ENCODE measurements around the gene TFB1M.
"Not testable (repeated sequence)": the region's sequence is repeated elsewhere in the genome, so short reads cannot be mapped to it uniquely, and the experiment has no call there.

The TFB1M gene

GRCh38 chr6:155234687-155235086, 79.6 kb downstream of the TFB1M start:
- H3K4me3 ChIP-seq (ENCODE audit: insufficient read depth in 1 of 2, low read depth in 1 of 2, low read length in 2 of 2), result no peak overlapping the region
- DNase-seq, result no peak
- H2BK120ac ChIP-seq (ENCODE audit: low read depth, low read length), result no peak overlapping the region
- H3K9ac ChIP-seq (ENCODE audit: low read length), result no peak overlapping the region
- H2BK5ac ChIP-seq (ENCODE audit: low read depth, low read length, poor library complexity, severe bottlenecking), result no peak overlapping the region
- no peaks in the 10 kb centered on the region for H3K79me1 ChIP-seq (replicated peaks; ENCODE audit: low read length, poor library complexity, severe bottlenecking)
- H2AFZ ChIP-seq (ENCODE audit: low read depth, low read length), result no peak overlapping the region
- H3K23ac ChIP-seq (ENCODE audit: low read length in 2 of 2), result no peak overlapping the region
- no peaks in the 10 kb centered on the region for H3K4me1 ChIP-seq (ENCODE audit: control insufficient read depth, insufficient read depth, low read depth, low read length)
- no peak overlapping the region for H2BK12ac ChIP-seq (ENCODE audit: low read length in 2 of 2)
- no peak overlapping the region for H4K91ac ChIP-seq (ENCODE audit: low read length)
- no peak overlapping the region for H3K4ac ChIP-seq (ENCODE audit: low read depth in 1 of 2, low read length in 2 of 2)
- no peaks in the 10 kb centered on the region for H3K9me3 ChIP-seq (ENCODE audit: control insufficient read depth, low read length)
- no peaks in the 10 kb centered on the region for H3K36me3 ChIP-seq (ENCODE audit: control insufficient read depth in 1 of 2, insufficient read depth in 2 of 2, low read depth in 1 of 2, low read length in 2 of 2)
- H3K4me2 ChIP-seq (ENCODE audit: low read length, poor library complexity, severe bottlenecking), result no peak overlapping the region
- H3K18ac ChIP-seq (ENCODE audit: low read depth in 1 of 2, low read length in 2 of 2), result no peak overlapping the region
- H2BK15ac ChIP-seq (ENCODE audit: low read depth, poor library complexity, severe bottlenecking), result no peak overlapping the region
- no peak overlapping the region for H4K8ac ChIP-seq (ENCODE audit: low read length)
- no peaks in the 10 kb centered on the region for H3K27me3 ChIP-seq (ENCODE audit: control insufficient read depth in 1 of 2, insufficient read depth in 1 of 2, low read length in 2 of 2)
- 98% methylated on average over 4 of the region's 4 CpGs for WGBS
- H3K27ac ChIP-seq (ENCODE audit: low read length, poor library complexity, severe bottlenecking), result no peak overlapping the region
- H3K14ac ChIP-seq (ENCODE audit: low read length in 2 of 2), result no peak overlapping the region
- no peak overlapping the region for H2AK5ac ChIP-seq (ENCODE audit: low read length, severe bottlenecking)

DNA sequence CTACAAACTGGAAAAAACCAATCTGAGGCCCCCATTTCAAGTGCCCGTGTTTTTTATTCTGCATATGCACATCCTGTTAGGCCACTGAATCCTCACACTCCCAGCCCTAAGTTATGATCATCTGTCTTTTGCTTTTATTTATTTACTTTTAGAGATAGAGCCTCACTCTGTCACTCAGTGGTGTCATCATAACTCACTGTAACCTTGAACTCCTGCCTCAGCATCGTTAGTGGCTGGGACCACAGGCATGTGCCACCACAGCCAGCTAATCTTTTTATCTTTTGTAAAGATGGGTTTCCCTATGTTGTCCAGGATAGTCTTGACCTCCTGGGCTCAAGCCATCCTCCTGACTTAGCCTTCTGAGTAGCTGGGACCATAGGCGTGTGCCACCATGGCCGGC, 80.1 kb downstream of the TFB1M start:
- no peak overlapping the region for H4K8ac ChIP-seq (ENCODE audit: low read length)
- no peak overlapping the region for H2BK5ac ChIP-seq (ENCODE audit: low read depth, low read length, poor library complexity, severe bottlenecking)
- H4K91ac ChIP-seq (ENCODE audit: low read length), result no peak overlapping the region
- no peak overlapping the region for H3K4me2 ChIP-seq (ENCODE audit: low read length, poor library complexity, severe bottlenecking)
- H3K27ac ChIP-seq (ENCODE audit: low read length, poor library complexity, severe bottlenecking), result no peak overlapping the region
- no peaks in the 10 kb centered on the region for H3K4me1 ChIP-seq (ENCODE audit: control insufficient read depth, insufficient read depth, low read depth, low read length)
- no peak overlapping the region for H2AK5ac ChIP-seq (ENCODE audit: low read length, severe bottlenecking)
- H3K14ac ChIP-seq (ENCODE audit: low read length in 2 of 2), result no peak overlapping the region
- H3K23ac ChIP-seq (ENCODE audit: low read length in 2 of 2), result no peak overlapping the region
- H3K9ac ChIP-seq (ENCODE audit: low read length), result no peak overlapping the region
- no peaks in the 10 kb centered on the region for H3K36me3 ChIP-seq (ENCODE audit: control insufficient read depth in 1 of 2, insufficient read depth in 2 of 2, low read depth in 1 of 2, low read length in 2 of 2)
- no peak overlapping the region for H3K18ac ChIP-seq (ENCODE audit: low read depth in 1 of 2, low read length in 2 of 2)
- H2BK120ac ChIP-seq (ENCODE audit: low read depth, low read length), result no peak overlapping the region
- no peaks in the 10 kb centered on the region for H3K27me3 ChIP-seq (ENCODE audit: control insufficient read depth in 1 of 2, insufficient read depth in 1 of 2, low read length in 2 of 2)
- no peak overlapping the region for H2AFZ ChIP-seq (ENCODE audit: low read depth, low read length)
- no peak overlapping the region for H3K4me3 ChIP-seq (ENCODE audit: insufficient read depth in 1 of 2, low read depth in 1 of 2, low read length in 2 of 2)
- H2BK12ac ChIP-seq (ENCODE audit: low read length in 2 of 2), result no peak overlapping the region
- no peaks in the 10 kb centered on the region for H3K79me1 ChIP-seq (replicated peaks; ENCODE audit: low read length, poor library complexity, severe bottlenecking)
- H3K9me3 ChIP-seq (ENCODE audit: control insufficient read depth, low read length), result no peaks in the 10 kb centered on the region
- DNase-seq, result no peak
- H2BK15ac ChIP-seq (ENCODE audit: low read depth, poor library complexity, severe bottlenecking), result no peak overlapping the region
- WGBS, result 75% methylated on average over 4 of the region's 4 CpGs
- no peak overlapping the region for H3K4ac ChIP-seq (ENCODE audit: low read depth in 1 of 2, low read length in 2 of 2)

GRCh38 chr6:155232848-155233247, 81.4 kb downstream of the TFB1M start:
- no peak overlapping the region for H2BK5ac ChIP-seq (ENCODE audit: low read depth, low read length, poor library complexity, severe bottlenecking)

GRCh38 chr6:155230975-155231374, 83.3 kb downstream of the TFB1M start:
- H3K23ac ChIP-seq (ENCODE audit: low read length in 2 of 2); H3K4me1 ChIP-seq (ENCODE audit: control insufficient read depth, insufficient read depth, low read depth, low read length); H4K91ac ChIP-seq (ENCODE audit: low read length); H3K14ac ChIP-seq (ENCODE audit: low read length in 2 of 2); H2BK15ac ChIP-seq (ENCODE audit: low read depth, poor library complexity, severe bottlenecking); H3K4ac ChIP-seq (ENCODE audit: low read depth in 1 of 2, low read length in 2 of 2); DNase-seq; H3K9ac ChIP-seq (ENCODE audit: low read length); H2BK12ac ChIP-seq (ENCODE audit: low read length in 2 of 2); H3K36me3 ChIP-seq (ENCODE audit: control insufficient read depth in 1 of 2, insufficient read depth in 2 of 2, low read depth in 1 of 2, low read length in 2 of 2); H2AK5ac ChIP-seq (ENCODE audit: low read length, severe bottlenecking); H3K18ac ChIP-seq (ENCODE audit: low read depth in 1 of 2, low read length in 2 of 2); H3K4me3 ChIP-seq (ENCODE audit: insufficient read depth in 1 of 2, low read depth in 1 of 2, low read length in 2 of 2); H3K79me1 ChIP-seq (replicated peaks; ENCODE audit: low read length, poor library complexity, severe bottlenecking); H2BK120ac ChIP-seq (ENCODE audit: low read depth, low read length); H3K27ac ChIP-seq (ENCODE audit: low read length, poor library complexity, severe bottlenecking); H3K27me3 ChIP-seq (ENCODE audit: control insufficient read depth in 1 of 2, insufficient read depth in 1 of 2, low read length in 2 of 2); H2BK5ac ChIP-seq (ENCODE audit: low read depth, low read length, poor library complexity, severe bottlenecking); H3K9me3 ChIP-seq (ENCODE audit: control insufficient read depth, low read length); H2AFZ ChIP-seq (ENCODE audit: low read depth, low read length); H4K8ac ChIP-seq (ENCODE audit: low read length); H3K4me2 ChIP-seq (ENCODE audit: low read length, poor library complexity, severe bottlenecking): not testable (repeated sequence)
- 55% methylated on average over 4 of the region's 4 CpGs for WGBS

More at GRCh38 chr6:155232848-155233247, 81.4 kb downstream of the TFB1M start:
- Histone ChIP-seq H3K4me2 (ENCODE audit: low read length, poor library complexity, severe bottlenecking) (no peak overlapping the region), H3K4me3 (ENCODE audit: insufficient read depth in 1 of 2, low read depth in 1 of 2, low read length in 2 of 2) (no peak overlapping the region), H3K79me1 (replicated peaks; ENCODE audit: low read length, poor library complexity, severe bottlenecking) (no peaks in the 10 kb centered on the region), H3K27me3 (ENCODE audit: control insufficient read depth in 1 of 2, insufficient read depth in 1 of 2, low read length in 2 of 2) (no peaks in the 10 kb centered on the region), H2AK5ac (ENCODE audit: low read length, severe bottlenecking) (no peak overlapping the region), H3K27ac (ENCODE audit: low read length, poor library complexity, severe bottlenecking) (no peak overlapping the region), H3K14ac (ENCODE audit: low read length in 2 of 2) (no peak overlapping the region), H3K4ac (ENCODE audit: low read depth in 1 of 2, low read length in 2 of 2) (no peak overlapping the region), H3K36me3 (ENCODE audit: control insufficient read depth in 1 of 2, insufficient read depth in 2 of 2, low read depth in 1 of 2, low read length in 2 of 2) (no peaks in the 10 kb centered on the region), H2BK120ac (ENCODE audit: low read depth, low read length) (no peak overlapping the region), H2AFZ (ENCODE audit: low read depth, low read length) (no peak overlapping the region), H3K18ac (ENCODE audit: low read depth in 1 of 2, low read length in 2 of 2) (no peak overlapping the region), H3K9me3 (ENCODE audit: control insufficient read depth, low read length) (no peaks in the 10 kb centered on the region), H2BK15ac (ENCODE audit: low read depth, poor library complexity, severe bottlenecking) (no peak overlapping the region), H4K91ac (ENCODE audit: low read length) (no peak overlapping the region), H2BK12ac (ENCODE audit: low read length in 2 of 2) (no peak overlapping the region), H3K23ac (ENCODE audit: low read length in 2 of 2) (no peak overlapping the region), H3K9ac (ENCODE audit: low read length) (no peak overlapping the region), H3K4me1 (ENCODE audit: control insufficient read depth, insufficient read depth, low read depth, low read length) (no peaks in the 10 kb centered on the region), H4K8ac (ENCODE audit: low read length) (no peak overlapping the region)
- DNase-seq, result no peak
- 94% methylated on average over 6 of the region's 6 CpGs for WGBS

Measured in mesenchymal stem cell (in vitro differentiated cells and primary cell).